GM20000 (cell line): ENCODE results near the gene DIDO1.

Experiments used
- DNase-seq: peaks from one replicate; pipeline ENCODE4 v3.0.0; 2012; ENCODE audit warnings: low spot score
- CTCF ChIP-seq: IDR thresholded peaks from 2 replicates; pipeline ENCODE4 v1.5.1; 2012; ENCODE audit warnings: mild to moderate bottlenecking, control low read depth; ENCODE audit errors: extremely low read depth, missing control alignments

Gene DIDO1

GRCh38 chr20:62946918-62947317 is 20.6 kb upstream of the DIDO1 start:
- DNase-seq, result no peak
- TF ChIP-seq CTCF, result no peak

GRCh38 chr20:62945771-62946339 is 19.6 kb upstream of the DIDO1 start:
- no peak for DNase-seq
- TF ChIP-seq CTCF, result no peak

GRCh38 chr20:62944746-62945145 is 18.4 kb upstream of the DIDO1 start:
- no peak for TF ChIP-seq CTCF
- DNase-seq, result no peak

GRCh38 chr20:62944184-62944583 is 17.9 kb upstream of the DIDO1 start:
- TF ChIP-seq CTCF, result no peak
- DNase-seq, result no peak

GRCh38 chr20:62943396-62943795 is 17.1 kb upstream of the DIDO1 start:
- TF ChIP-seq CTCF, result no peak
- DNase-seq, result no peak

- TF ChIP-seq CTCF, result no peak
- no peak for DNase-seq
Observed at GRCh38 chr20:62942456-62942855, 16.2 kb upstream of the DIDO1 start.

GRCh38 chr20:62941792-62942191 is 15.5 kb upstream of the DIDO1 start:
- no peak for DNase-seq
- TF ChIP-seq CTCF, result no peak
